HG02588 (cell line): Measurements from ENCODE around the gene LCP1.

ENCODE experiments used
- ATAC-seq: cut with Tn5 transposase; IDR thresholded peaks from one replicate; pipeline ENCODE4 v1.9.1; 2021; ENCODE audit warnings: mild to moderate bottlenecking, moderate library complexity; ENCODE audit not compliant: unreplicated experiment

Gene LCP1

GRCh38 chr13:46131705-46132104 lies 50.3 kb downstream of the LCP1 start:
- ATAC-seq = no peak

- ATAC-seq = no peak
Measured at GRCh38 chr13:46129955-46130618, 51.9 kb downstream of the LCP1 start.

GRCh38 chr13:46129124-46129523 lies 52.9 kb downstream of the LCP1 start:
- no peak for ATAC-seq

- ATAC-seq = no peak
Measured at GRCh38 chr13:46127358-46128023, 54.5 kb downstream of the LCP1 start.

GRCh38 chr13:46126552-46127357 lies 55.2 kb downstream of the LCP1 start:
- ATAC-seq = no peak

GRCh38 chr13:46126056-46126455 lies 55.9 kb downstream of the LCP1 start:
- ATAC-seq = no peak

GRCh38 chr13:46124967-46125933 lies 56.7 kb downstream of the LCP1 start:
- no peak for ATAC-seq

GRCh38 chr13:46124531-46124966 lies 57.4 kb downstream of the LCP1 start:
- ATAC-seq = no peak

GRCh38 chr13:46122304-46122703 lies 59.7 kb downstream of the LCP1 start:
- ATAC-seq = no peak

GRCh38 chr13:46121597-46122163 lies 60.3 kb downstream of the LCP1 start:
- no peak for ATAC-seq

GRCh38 chr13:46121033-46121432 lies 60.9 kb downstream of the LCP1 start:
- no peak for ATAC-seq

GRCh38 chr13:46119883-46120614 lies 61.9 kb downstream of the LCP1 start:
- ATAC-seq = no peak

- ATAC-seq = no peak
Measured at GRCh38 chr13:46116653-46117502, 65.1 kb downstream of the LCP1 start.

GRCh38 chr13:46114613-46115012 lies 67.4 kb downstream of the LCP1 start:
- no peak for ATAC-seq

- ATAC-seq = no peak
Measured at GRCh38 chr13:46113596-46113995, 68.4 kb downstream of the LCP1 start.

- no peak for ATAC-seq
Measured at GRCh38 chr13:46111151-46111550, 70.8 kb downstream of the LCP1 start.

- no peak for ATAC-seq
Measured at GRCh38 chr13:46109451-46109850, 72.5 kb downstream of the LCP1 start.

GRCh38 chr13:46106839-46107371 lies 75.1 kb downstream of the LCP1 start:
- no peak for ATAC-seq
